Stimulated activated CD4-positive, alpha-beta T cell treated with anti-CD3 and anti-CD28 coated beads, Interleukin-2, amount 100 ng/mL, for 24 hours (primary cell): Measurements from ENCODE around the gene ANKRD34A.

Experiments used
- DNase-seq, 2 donors: peaks; one replicate each; pipeline ENCODE4 v3.0.0-alpha.2; 2020

The ANKRD34A gene

GRCh38 chr1:145990249-145990855 lies 26.0 kb upstream of the ANKRD34A start:
- no peak for DNase-seq

- DNase-seq, result no peak
Observed at GRCh38 chr1:145988773-145989172, 24.4 kb upstream of the ANKRD34A start.

GRCh38 chr1:145987926-145988325 lies 23.6 kb upstream of the ANKRD34A start:
- DNase-seq, result no peak

GRCh38 chr1:145986551-145986950 lies 22.2 kb upstream of the ANKRD34A start:
- no peak for DNase-seq

- DNase-seq, result no peak
Observed at GRCh38 chr1:145985502-145986439, 21.4 kb upstream of the ANKRD34A start.

- no peak for DNase-seq
Observed at GRCh38 chr1:145985129-145985501, 20.7 kb upstream of the ANKRD34A start.

- DNase-seq, result no peak
Observed at GRCh38 chr1:145983960-145984830, 19.8 kb upstream of the ANKRD34A start.

- no peak for DNase-seq
Observed at GRCh38 chr1:145983206-145983675, 18.9 kb upstream of the ANKRD34A start.

- no peak for DNase-seq
Observed at GRCh38 chr1:145982010-145982723, 17.8 kb upstream of the ANKRD34A start.

GRCh38 chr1:145980457-145980994 lies 16.2 kb upstream of the ANKRD34A start:
- no peak for DNase-seq

- no peak for DNase-seq
Observed at GRCh38 chr1:145979746-145980456, 15.5 kb upstream of the ANKRD34A start.

GRCh38 chr1:145978854-145979745 lies 14.7 kb upstream of the ANKRD34A start:
- DNase-seq, result peak; percentile 74 to 80

- DNase-seq, result no peak
Observed at GRCh38 chr1:145978471-145978853, 14.1 kb upstream of the ANKRD34A start.

GRCh38 chr1:145977486-145978470 lies 13.4 kb upstream of the ANKRD34A start:
- peak; percentile 66 to 71 for DNase-seq

- no peak for DNase-seq
Observed at GRCh38 chr1:145977016-145977415, 12.6 kb upstream of the ANKRD34A start.

GRCh38 chr1:145975216-145975615 lies 10.8 kb upstream of the ANKRD34A start:
- DNase-seq, result no peak

GRCh38 chr1:145974721-145975120 lies 10.3 kb upstream of the ANKRD34A start:
- no peak for DNase-seq

GRCh38 chr1:145972580-145972979 lies 8.2 kb upstream of the ANKRD34A start:
- no peak for DNase-seq

- no peak for DNase-seq
Observed at GRCh38 chr1:145967288-145967687, 2.9 kb upstream of the ANKRD34A start.
